H4 (cell line): ENCODE measurements around the gene SPACA5. TPM values are rescaled to one million over a fixed set of nuclear protein-coding genes. Genes with fewer than 3 reads are reported as not detected.
"Not testable (repeated sequence)": the region's sequence is repeated elsewhere in the genome, so short reads cannot be mapped to it uniquely, and the experiment has no call there.

Source experiments
- DNase-seq: peaks from one replicate; pipeline ENCODE4 v3.0.0-alpha.2; 2015; ENCODE audit warnings: low spot score
- total RNA-seq: library from RNA; depleted of rRNA; stranded (reverse); fragments of >200 nt; shearing (Covaris generic); gene quantifications from 2 replicates; pipeline ENCODE4 v1.2.3, GENCODE V29; 2014; rRNA removed

SPACA5 gene
- total RNA-seq, 1 experiment from 2014 or later: not detected

GRCh38 chrX:48021026-48021900 is 14.5 kb downstream of the SPACA5 start:
- peak; percentile 59 for DNase-seq

GRCh38 chrX:48022100-48022499 is 15.3 kb downstream of the SPACA5 start:
- DNase-seq: no peak

GRCh38 chrX:48022738-48023137 is 15.9 kb downstream of the SPACA5 start:
- DNase-seq: no peak

DNA sequence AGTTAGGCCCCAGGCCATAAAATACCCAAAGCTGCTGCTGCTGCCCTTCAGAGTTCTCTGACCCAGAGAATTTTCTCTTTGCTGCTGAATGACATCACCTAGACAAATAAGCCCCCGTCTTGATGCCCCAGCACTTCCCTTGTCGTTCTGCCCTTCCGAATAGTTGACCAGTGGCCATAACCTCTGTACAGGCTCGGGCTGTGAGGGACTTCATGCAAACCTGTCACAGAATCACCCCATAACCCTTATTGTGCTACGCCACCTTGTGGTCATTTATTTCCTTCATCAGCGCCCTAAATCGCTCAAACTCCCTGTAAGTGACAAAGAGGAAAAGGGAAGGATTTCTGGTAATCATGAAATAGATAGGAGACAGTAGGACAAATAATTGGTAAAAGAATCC is 18.8 kb downstream of the SPACA5 start:
- DNase-seq: peak; percentile 51

DNA sequence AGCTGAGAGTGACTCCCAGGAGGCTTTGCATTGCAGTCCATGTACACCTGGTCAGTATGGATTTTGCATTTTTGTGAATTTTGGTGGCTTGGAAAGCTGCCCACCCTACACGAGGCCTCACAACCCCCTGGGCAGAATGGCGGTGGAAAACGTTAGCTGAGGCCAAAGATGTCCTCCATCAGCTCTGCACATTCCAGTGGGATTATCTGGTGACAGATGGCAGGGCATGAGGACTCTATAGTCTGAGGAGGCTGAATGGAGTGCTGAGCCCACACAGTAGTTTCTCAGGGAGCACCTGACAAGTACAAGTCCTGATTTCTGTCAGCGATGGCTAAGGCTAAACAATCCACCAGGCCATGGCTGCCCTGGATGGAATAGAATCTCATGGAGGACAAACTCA is 20.8 kb downstream of the SPACA5 start:
- not testable (repeated sequence) for DNase-seq

DNA sequence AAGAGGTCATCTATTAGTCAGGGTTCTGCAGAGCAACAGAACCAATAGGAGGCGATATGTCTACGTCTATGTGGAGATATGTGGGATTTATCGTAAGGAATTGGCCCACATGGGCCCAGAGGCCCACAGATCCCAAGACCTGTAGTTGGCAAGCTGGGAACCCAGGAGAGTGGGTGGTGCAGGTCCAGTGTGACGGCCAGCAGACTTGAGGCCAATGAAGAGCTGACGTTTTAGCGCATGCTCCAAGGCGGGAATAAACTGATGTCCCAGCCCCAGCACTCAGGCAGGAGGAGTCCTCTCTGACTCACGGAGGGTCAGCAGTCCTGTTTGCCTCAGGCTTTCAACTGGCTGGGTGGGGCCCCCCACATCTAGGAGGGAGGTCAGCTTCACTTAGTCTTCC is 21.3 kb downstream of the SPACA5 start:
- no peak for DNase-seq

- DNase-seq: no peak
Measured at GRCh38 chrX:48030237-48030636, 23.4 kb downstream of the SPACA5 start.

DNA sequence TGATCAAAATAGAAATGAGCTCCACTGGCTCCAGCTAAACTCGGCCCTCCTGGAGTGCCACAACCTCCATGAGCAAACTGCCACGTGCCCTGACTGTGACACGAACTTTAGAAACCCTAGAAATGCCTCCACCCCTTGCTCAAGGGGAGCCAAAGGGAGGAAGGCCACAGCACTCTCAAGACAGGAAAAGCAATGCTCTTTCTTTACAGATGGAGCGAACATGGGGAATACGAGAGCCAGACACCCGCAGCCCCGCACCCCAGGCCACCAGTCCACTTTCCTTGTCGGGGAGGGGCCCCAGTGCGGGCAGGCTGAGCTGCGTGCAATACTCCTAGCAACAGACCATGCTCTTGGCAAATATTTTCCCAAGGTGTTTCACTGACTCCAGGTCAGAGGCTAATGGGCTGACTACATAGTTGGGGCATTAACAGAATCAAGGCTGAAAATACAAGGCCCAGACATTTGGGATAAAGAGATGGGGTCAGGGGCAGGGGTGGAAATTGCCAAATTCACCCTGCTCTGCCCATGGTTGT is 23.9 kb downstream of the SPACA5 start:
- DNase-seq: not testable (repeated sequence)

DNA sequence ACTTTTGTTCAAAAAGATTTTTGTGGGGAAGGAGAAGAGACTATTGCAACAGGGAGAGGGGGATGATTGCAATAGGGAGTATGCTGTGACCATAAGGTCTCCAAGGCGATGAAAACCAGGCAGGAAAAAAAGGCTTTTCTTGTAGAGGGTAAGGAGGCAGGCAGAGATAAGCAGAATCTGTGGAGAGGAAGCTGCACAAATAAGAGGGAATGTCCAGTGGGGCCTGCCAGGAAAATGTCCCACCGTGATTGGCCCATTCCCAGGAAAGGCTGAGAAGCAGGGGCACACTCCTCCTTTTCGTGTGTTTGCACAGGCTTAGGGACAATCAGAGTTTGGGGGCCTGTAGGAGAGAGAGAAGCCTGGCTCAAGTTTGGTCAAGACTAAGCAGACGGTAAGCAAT is 29.1 kb downstream of the SPACA5 start:
- no peak for DNase-seq

- no peak for DNase-seq
Measured at GRCh38 chrX:48043056-48043455, 36.3 kb downstream of the SPACA5 start.

DNA sequence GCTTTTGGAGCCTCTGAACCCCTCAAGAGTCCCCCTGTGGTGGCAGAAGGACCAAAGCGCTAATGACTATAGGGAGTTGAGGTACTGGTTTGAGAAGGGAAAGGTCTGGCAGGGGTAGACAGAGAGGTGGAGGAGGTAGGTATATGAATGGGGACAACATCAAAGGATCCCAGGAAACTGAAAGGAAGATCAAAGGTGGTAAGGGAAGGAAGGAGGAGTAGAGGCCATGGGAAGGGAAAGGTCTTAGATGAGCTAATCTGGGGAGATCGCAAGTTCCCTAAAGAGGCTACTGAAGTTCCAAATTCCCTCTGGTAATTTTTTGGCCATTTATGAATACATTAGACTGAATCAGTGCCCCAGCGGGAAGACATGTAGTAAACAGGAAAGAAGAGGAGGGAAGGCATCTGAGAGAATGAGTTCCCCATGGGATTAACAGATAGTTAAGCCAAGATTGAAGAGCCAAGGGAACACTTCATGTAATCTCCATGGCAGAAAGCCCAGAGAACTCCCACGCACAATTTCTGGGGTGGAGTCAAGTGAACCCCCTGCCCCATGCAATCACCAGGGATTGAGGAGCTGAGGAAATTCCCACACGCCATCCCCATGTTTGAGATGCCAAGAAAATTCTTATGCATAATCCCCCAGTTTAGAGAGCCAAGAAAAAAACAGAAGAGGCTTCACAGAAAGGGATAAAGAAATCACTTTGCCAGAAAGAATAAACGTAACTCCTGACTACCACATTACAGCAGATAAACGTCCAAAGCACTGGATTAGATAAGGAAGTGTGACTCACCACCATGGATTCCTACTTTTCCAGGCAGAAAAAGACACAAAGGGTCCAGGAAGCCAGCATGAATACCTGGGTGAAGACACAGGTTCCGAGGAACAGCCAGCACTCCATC is 38.9 kb downstream of the SPACA5 start:
- DNase-seq: no peak

GRCh38 chrX:48046846-48047245 is 40.1 kb downstream of the SPACA5 start:
- no peak for DNase-seq

DNA sequence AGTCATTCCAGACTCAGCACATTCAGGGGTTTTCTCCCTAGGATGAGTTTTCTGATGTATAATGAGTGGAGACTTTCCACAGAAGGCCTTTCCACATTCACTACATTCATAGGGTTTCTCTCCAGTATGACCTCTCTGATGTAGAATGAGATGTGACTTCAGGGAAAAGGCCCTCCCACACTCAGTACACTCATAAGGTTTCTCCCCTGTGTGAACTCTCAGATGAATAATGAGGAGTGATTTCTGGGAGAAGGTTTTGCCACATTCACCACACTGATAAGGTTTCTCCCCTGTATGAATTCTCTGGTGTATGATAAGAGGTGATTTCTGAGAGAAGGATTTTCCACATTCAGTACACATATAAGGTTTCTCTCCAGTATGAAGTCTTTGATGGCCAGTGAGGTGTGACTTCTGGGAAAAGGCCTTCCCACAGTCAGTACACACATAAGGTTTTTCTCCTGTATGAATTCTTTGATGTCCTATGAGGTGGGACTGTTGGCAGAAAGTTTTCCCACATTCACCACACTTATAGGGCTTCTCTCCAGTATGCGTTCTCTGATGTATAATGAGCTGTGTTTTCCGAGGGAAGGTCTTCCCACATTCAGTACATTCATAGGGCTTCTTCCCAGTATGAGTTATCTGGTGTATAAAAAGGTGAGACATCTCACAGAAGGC is 52.0 kb downstream of the SPACA5 start:
- DNase-seq: no peak

DNA sequence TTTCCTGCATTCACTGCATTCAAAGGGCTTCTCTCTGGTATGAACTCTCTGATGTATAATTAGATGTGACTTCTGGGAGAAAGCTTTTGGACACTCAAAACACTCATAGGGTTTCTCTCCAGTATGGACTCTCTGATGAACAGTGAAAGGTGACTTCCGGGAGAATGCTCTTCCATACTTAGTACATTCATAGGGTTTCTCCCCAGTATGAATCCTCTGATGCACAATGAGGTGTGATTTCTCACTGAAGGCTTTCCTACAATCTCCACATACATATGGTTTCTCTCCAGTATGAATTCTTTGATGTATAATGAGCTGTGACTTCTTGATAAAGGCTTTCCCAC is 52.5 kb downstream of the SPACA5 start:
- no peak for DNase-seq

Other genes with a start within 250 kb of the SPACA5 start
- gene ZNF81, start 170.1 kb upstream of the SPACA5 start, total RNA-seq: 1.5 and 2.3 TPM in 2 replicates
- gene ZNF182, start 3.0 kb upstream of the SPACA5 start, total RNA-seq: 3.6 and 5.9 TPM in 2 replicates
- 4.4 and 4.5 TPM in 2 replicates for gene ZNF630, start 64.7 kb downstream of the SPACA5 start, total RNA-seq
- not detected in 2 replicates for gene SPACA5B, start 123.6 kb downstream of the SPACA5 start, total RNA-seq
- not detected in 2 replicates for gene SSX5, start 189.8 kb downstream of the SPACA5 start, total RNA-seq
- 0.14 TPM in 1 of 2 replicates, not detected in the other for gene SSX1, start 248.4 kb downstream of the SPACA5 start, total RNA-seq